Epithelial cell of esophagus (primary cell): ENCODE results near the gene MYO18A.

ENCODE experiments used
- DNase-seq: peaks from one replicate; pipeline ENCODE4 v3.0.0; 2010; ENCODE audit warnings: low read depth
- H3K4me3 ChIP-seq: 2 replicates; pipeline ENCODE4 v1.5.1; 2011; ENCODE audit warnings: mild to moderate bottlenecking, low read length, control low read depth
- CTCF ChIP-seq: IDR thresholded peaks from 2 replicates; pipeline ENCODE4 v1.5.1; 2011; ENCODE audit warnings: low read depth, mild to moderate bottlenecking, low read length, control low read depth, inconsistent platforms; ENCODE audit not compliant: insufficient read depth; ENCODE audit errors: missing control alignments

Gene MYO18A

GRCh38 chr17:29154516-29155226 lies 25.5 kb downstream of the MYO18A start:
- no peak overlapping the region for H3K4me3 ChIP-seq
- DNase-seq = no peak
- TF ChIP-seq CTCF = no peak

GRCh38 chr17:29151567-29151966 lies 28.6 kb downstream of the MYO18A start:
- no peak overlapping the region for H3K4me3 ChIP-seq
- no peak for TF ChIP-seq CTCF
- DNase-seq = peak; percentile 53

- peak; percentile 90 for DNase-seq
- no peak for TF ChIP-seq CTCF
- H3K4me3 ChIP-seq = no peak overlapping the region
Measured at GRCh38 chr17:29150161-29150560, 30.0 kb downstream of the MYO18A start.

GRCh38 chr17:29149431-29150064 lies 30.6 kb downstream of the MYO18A start:
- H3K4me3 ChIP-seq = peak overlapping the region; percentile 48
- TF ChIP-seq CTCF = no peak
- peak; percentile 85 for DNase-seq

DNA sequence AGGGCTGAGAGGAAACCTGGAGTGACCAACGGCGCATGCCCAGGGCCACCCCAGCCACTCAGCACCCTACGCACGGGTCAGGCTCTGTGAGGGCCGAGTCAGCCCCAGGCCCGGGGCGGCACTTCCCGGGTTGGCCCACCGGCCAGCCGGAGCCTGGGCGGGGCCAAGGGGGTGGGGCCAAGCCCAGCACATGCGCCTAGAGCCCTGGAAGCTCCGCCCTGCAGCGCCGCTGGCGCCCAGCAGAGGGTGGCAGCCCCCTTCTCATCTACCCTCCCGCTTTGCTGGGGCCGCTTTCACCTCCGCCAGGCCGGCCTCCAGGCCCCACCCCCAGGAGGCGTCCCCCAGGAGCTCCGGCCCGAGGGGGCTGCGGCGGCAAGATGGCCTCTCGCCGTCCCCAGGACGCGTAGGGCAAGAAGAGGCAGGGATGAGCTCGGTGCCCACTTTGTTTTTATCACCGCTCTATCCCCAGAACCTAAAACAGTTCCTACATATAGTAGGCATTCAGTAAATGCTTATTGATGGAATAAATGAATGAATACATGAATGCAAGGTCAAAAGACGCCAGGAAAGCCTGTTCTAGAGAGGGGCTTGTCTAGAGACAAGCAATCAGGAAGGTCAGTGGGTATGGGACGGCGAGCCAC lies 31.3 kb downstream of the MYO18A start:
- peak; percentile 78 for TF ChIP-seq CTCF

DNA sequence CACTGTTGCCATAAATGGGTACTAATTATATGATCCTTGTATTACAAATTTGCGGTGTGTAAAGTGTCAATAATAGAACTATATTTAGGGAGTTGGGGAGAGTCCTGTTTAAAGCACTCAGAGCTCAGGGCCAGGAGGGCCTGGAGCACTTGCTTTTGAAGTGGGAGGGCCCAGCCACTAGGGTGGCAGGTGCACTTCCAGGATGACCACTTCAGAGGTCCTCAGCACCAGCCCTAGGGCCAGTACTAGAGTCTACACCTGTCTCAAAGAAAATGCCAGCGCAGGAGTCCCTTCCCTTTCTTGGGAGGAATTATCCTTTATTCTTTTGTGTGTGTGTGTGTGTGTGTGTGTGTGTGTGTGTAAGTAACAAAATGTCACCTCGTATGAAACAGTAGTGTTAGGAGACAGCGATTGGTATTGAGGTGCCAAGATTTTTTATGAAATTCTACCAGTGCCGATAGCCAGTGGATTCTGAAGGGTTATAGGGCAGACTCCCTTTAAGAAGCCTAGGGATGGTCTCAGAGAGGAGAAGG lies 31.9 kb downstream of the MYO18A start:
- H3K4me3 ChIP-seq = peak overlapping the region; percentile 48
- no peak for DNase-seq
- TF ChIP-seq CTCF = peak; percentile 2

More for the DNA sequence above, 31.3 kb downstream of the MYO18A start:
- peak; percentile 92 for DNase-seq
- peak overlapping the region; percentile 48 for H3K4me3 ChIP-seq
